ENCODE measurements around the gene TMEM219.

DNA sequence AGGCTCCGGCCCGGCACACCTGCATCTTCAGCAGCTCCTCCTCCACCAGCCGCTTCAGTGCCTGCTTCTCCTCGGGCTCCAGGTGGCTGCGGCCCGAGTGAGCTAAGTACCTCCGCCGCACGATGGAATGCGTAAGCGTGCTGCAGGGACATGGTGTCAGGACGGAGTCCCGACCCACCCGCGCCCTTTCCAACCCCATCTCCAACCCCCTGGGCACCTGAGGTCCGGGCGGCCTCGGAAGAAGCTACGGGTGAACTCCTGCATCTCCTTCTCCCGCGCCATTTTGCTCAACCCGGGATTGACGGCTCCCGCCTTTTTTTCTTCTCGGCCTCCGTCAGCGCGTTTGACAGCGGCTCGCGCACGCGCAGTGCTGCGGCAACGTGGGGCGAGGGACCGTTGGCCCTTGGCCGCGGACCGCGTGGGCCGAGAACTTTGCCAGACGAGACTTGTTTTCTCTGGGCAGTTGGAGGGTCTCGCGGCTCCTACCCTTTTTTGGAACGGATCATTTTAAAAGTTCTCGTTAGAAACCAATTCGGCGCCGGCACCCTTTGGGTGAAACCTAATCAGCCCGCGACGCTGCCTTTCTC, 33.5 kb downstream of the TMEM219 start, which contains the start of gene HIRIP3:
- no peak for TF ChIP-seq EZH2phosphoT487 (IDR thresholded peaks at IDR 0.05; ENCODE audit: borderline replicate concordance, low read depth)
- TF ChIP-seq MXI1 (IDR thresholded peaks at IDR 0.05; ENCODE audit: low read depth, low read length): peak; percentile 96
- TF ChIP-seq, protein P1, sequence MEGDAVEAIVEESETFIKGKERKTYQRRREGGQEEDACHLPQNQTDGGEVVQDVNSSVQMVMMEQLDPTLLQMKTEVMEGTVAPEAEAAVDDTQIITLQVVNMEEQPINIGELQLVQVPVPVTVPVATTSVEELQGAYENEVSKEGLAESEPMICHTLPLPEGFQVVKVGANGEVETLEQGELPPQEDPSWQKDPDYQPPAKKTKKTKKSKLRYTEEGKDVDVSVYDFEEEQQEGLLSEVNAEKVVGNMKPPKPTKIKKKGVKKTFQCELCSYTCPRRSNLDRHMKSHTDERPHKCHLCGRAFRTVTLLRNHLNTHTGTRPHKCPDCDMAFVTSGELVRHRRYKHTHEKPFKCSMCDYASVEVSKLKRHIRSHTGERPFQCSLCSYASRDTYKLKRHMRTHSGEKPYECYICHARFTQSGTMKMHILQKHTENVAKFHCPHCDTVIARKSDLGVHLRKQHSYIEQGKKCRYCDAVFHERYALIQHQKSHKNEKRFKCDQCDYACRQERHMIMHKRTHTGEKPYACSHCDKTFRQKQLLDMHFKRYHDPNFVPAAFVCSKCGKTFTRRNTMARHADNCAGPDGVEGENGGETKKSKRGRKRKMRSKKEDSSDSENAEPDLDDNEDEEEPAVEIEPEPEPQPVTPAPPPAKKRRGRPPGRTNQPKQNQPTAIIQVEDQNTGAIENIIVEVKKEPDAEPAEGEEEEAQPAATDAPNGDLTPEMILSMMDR (IDR thresholded peaks at IDR 0.05): no peak
- no peak for TF ChIP-seq YY1 (IDR thresholded peaks at IDR 0.05; ENCODE audit: low read depth)
- TF ChIP-seq MEF2A (IDR thresholded peaks at IDR 0.05; ENCODE audit: borderline replicate concordance, low read depth): no peak
- peak; percentile 77 for TF ChIP-seq TAF1 (IDR thresholded peaks at IDR 0.05; ENCODE audit: borderline replicate concordance, low read depth, low read length)
- 0 out of 2 replicates have a peak, but pooled peaks have one; percentile 30 for TF ChIP-seq GABPA (IDR thresholded peaks at IDR 0.05; ENCODE audit: low read depth)
- TF ChIP-seq, protein P2, sequence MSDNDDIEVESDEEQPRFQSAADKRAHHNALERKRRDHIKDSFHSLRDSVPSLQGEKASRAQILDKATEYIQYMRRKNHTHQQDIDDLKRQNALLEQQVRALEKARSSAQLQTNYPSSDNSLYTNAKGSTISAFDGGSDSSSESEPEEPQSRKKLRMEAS (IDR thresholded peaks at IDR 0.05; ENCODE audit: low read depth): peak; percentile 97
- TF ChIP-seq POLR2AphosphoS5 (IDR thresholded peaks at IDR 0.05; ENCODE audit: low read depth, low read length): no peak; the same call in 1 of the 2 replicates
- peak; percentile 85 for TF ChIP-seq SIN3A (IDR thresholded peaks at IDR 0.05; ENCODE audit: borderline replicate concordance, low read depth, low read length)
- TF ChIP-seq FOXJ3 (CRISPR knock-in tag; IDR thresholded peaks at IDR 0.05): no peak
- TF ChIP-seq RFX5 (IDR thresholded peaks at IDR 0.05; ENCODE audit: low read length): no peak
- no peak for TF ChIP-seq JUND (IDR thresholded peaks at IDR 0.05)
- TF ChIP-seq RAD21 (IDR thresholded peaks at IDR 0.05; ENCODE audit: low read length): no peak

Data from SK-N-SH (cell line).